ENCODE results near the gene LACTB.
"Not testable (repeated sequence)": the region's sequence is repeated elsewhere in the genome, so short reads cannot be mapped to it uniquely, and the experiment has no call there.

DNA sequence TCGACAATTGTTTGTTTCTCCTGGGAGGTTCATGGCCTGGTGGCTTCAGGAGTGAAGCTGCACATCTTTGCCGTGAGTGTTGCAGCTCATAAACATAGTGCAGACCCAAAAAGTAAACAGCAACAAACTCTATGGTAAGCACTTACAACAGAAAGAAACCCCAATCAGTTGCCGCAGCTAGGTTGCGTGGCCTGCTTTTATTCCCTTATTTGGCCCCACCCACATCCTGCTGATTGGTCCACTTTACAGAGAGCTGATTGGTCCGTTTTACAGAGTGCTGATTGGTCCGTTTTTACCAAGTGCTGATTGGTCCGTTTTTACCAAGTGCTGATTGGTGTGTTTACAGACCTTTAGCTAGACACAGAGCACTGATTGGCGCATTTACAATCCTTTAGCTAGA lies 16.3 kb upstream of the LACTB start:
- TF ChIP-seq, protein P1, sequence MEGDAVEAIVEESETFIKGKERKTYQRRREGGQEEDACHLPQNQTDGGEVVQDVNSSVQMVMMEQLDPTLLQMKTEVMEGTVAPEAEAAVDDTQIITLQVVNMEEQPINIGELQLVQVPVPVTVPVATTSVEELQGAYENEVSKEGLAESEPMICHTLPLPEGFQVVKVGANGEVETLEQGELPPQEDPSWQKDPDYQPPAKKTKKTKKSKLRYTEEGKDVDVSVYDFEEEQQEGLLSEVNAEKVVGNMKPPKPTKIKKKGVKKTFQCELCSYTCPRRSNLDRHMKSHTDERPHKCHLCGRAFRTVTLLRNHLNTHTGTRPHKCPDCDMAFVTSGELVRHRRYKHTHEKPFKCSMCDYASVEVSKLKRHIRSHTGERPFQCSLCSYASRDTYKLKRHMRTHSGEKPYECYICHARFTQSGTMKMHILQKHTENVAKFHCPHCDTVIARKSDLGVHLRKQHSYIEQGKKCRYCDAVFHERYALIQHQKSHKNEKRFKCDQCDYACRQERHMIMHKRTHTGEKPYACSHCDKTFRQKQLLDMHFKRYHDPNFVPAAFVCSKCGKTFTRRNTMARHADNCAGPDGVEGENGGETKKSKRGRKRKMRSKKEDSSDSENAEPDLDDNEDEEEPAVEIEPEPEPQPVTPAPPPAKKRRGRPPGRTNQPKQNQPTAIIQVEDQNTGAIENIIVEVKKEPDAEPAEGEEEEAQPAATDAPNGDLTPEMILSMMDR (IDR thresholded peaks at IDR 0.05; ENCODE audit: insufficient read depth, low read length), result not testable (repeated sequence)
- TF ChIP-seq POLR2AphosphoS5 (IDR thresholded peaks at IDR 0.05; ENCODE audit: low read depth); REST (IDR thresholded peaks at IDR 0.05; ENCODE audit: insufficient replicate concordance, low read depth); GABPA (IDR thresholded peaks at IDR 0.05; ENCODE audit: low read depth); SPI1 (IDR thresholded peaks at IDR 0.05; ENCODE audit: borderline replicate concordance, low read depth): not testable (repeated sequence)

All from HL-60 (cell line).